ENCODE measurements around the gene PFKL.
"Not testable (repeated sequence)": the region's sequence is repeated elsewhere in the genome, so short reads cannot be mapped to it uniquely, and the experiment has no call there.

The PFKL gene

DNA sequence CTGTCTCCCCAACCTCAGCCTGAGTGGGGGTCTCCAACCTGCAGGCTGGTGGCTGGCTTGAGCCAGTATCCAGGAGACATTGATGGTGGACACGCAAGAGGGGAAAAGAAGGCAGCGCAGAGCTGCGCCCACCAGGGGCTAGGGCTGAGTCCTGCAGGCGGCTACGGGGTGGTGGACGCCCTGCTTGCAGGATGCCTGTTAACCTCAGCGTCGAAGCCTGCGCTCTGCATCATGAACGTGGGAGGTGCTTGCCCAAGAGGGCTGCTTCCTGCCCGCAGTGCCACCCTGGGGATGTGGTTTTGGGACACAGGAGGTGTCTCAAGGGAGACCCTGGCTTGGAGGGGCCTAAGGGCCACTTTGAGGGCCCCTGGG, 27.7 kb downstream of the PFKL start:
- DNase-seq (ENCODE audit: low read depth in 2 of 2, low spot score in 1 of 2), result no peak

DNA sequence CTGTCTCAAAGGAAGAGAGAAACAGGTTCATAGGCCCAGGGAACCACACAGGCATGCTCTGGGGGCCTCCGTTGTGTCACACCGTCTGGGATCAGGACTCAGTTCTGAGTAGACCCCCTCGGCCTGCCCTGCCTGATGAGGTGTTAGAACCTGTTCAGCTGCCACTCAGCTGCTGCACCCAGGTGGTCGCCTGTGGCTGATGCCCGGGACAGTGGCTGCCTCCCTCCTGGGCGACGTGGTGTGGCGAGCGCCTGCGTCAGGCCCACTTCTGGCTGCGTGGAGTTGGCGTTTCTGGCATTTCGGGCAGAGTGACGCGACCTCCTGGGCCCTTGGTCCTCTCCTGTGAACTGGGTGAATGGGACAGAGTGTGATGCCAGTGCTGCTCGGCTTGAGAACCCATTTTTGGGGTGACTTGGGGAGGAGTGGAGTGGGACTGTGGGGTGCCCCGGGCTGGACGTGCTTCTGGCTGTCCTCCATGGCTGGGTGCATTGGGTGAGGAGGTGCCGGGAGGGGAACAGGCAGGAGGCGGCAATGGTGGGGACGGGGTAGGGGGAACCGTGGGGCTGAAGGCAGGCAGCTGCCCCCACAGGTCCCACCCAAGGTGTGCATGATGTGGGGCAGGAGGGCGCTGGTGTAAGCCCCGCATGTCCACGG, 28.5 kb downstream of the PFKL start:
- DNase-seq (ENCODE audit: low read depth in 2 of 2, low spot score in 1 of 2), result no peak

DNA sequence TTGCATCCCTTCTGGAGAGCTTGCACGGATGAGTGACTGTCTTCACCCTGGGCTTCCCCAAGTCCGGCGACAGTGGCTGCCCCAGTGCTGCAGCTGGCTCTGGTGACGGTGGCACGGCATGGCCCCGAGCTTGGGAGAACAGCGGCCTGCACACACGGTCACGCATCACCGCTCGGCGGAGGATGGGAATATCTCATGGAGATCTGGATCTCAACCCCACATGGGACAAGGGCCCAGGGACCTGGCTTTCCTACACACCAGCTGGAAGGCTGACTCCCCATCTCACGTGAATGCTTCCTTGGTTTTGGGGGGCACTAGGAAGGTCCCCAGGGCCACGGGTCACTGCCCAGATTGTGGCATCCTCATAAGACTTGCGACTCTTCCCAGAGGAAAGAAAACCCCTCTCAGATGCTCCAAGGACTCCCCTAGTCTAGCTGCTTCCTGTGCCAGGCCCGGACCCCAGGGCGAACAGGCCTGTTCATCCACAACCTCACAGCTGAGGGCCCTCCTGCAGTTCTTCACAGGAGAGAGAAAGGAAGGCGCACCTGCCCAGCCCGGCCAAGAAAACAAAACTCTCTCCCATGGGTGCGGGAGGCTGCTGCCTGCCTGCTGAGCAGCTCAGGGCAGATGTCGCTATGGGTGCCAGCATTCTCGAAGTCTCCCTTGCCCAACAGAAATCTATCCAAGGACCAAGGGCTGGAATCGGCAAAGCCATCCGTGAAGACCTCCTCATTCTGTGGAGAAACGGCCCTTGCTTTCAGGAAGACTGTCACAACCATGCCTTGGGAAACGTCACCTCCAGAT, 29.4 kb downstream of the PFKL start:
- DNase-seq (ENCODE audit: low read depth in 2 of 2, low spot score in 1 of 2), result no peak

DNA sequence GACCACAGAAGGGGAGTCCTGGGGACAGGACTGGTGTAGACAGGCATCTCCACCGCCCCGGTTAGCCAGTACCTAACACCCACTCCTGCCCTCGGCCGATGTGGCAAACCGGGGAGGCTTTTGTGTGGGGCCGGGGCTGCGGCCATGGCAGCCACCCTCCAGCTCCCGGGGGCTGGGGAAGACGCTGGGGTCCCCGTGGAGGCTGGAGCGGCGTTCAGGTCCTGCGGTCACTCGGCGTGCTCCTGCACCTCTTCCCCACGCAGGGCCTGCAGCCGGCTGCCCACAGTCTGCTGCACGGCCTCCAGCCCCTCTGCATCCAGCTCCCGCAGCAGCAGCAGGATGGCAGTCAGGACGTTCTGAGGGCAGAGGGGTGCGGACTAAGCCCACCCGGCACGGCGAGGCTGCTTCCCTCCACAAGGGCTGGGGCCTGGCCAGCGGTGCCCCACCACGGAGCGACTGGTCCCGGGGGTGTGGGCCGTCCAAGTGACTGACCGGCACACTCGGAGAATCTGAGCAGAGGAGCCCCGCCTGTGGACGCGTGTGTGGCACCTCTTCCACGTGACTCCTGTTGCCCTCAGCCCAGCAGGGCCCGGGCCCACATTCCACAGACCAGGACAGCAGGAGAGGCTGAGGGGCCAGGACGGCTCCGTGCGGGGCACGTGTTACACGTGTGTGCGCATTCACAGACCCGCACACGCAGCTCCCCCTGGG, 30.3 kb downstream of the PFKL start:
- DNase-seq (ENCODE audit: low read depth in 2 of 2, low spot score in 1 of 2), result no peak

DNA sequence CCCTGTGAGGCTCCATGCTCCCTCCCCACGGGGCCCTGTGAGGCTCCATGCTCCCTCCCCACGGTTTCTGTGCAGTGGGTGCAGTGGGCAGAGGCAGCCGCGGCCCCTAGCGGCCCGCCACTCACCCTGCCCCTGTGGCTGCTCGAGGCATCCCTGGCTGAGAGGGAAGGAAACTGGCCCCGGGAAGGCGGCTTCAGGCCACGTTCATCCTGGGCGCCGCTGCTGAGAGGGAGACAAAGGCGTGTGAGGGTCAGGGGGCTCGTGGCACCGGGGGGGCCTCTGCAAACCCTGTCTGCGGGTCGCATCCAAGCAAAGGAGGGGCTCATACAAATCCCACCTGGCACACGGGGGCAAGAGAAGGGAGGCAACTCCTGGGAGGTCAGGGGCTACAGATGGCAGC, 30.8 kb downstream of the PFKL start:
- DNase-seq (ENCODE audit: low read depth in 2 of 2, low spot score in 1 of 2), result no peak

DNA sequence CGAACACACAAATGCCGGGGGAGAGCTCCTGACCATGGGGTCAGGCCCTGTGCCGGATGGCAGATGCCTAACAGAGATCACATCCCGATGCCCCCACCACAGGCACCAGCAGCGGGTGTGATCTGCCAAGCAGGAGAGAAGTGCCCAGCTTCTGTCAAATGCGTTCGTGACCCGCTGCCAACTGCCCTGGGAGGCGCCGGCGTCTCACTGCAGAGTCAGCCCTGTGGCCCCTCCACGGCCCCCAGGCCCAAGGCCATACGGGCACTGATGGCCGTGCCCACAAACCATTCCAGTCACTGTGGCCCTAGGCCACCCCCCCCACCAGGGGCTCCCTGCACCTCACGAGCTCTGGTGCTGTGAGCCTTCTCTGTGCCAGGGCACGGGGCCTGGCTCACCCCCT, 31.4 kb downstream of the PFKL start:
- DNase-seq (ENCODE audit: low read depth in 2 of 2, low spot score in 1 of 2), result no peak

DNA sequence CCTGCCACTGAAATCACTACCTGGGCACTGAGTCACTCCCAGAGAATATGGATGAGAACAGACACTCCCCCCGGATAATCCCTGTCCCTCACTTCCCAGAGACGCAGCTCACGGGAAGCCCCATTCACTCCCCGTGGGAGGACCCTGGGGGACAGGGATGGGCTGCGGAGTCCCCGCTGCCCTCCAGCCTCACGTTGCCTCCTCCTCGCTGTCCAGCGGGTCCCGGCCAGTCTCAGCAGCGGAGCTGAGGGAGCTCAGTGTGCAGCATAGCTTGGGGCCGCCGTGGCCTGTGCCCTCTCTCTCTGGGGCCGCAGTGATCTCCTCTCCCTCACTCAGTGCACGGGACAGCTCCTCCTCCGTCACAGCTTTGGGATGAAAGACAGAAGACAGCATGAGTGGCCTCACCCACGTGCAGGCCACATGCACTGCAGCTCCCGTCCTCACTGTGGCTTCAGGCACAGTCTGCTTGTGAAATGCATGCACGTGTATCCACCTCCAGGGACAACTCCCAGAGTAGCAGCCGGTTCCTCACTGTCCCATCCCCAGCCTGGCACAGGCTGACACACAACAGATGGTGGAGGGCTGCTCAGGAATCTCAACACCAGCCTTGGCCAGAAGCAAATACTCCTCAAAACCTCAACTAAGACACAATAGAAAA, 31.9 kb downstream of the PFKL start:
- DNase-seq (ENCODE audit: low read depth in 2 of 2, low spot score in 1 of 2), result no peak

DNA sequence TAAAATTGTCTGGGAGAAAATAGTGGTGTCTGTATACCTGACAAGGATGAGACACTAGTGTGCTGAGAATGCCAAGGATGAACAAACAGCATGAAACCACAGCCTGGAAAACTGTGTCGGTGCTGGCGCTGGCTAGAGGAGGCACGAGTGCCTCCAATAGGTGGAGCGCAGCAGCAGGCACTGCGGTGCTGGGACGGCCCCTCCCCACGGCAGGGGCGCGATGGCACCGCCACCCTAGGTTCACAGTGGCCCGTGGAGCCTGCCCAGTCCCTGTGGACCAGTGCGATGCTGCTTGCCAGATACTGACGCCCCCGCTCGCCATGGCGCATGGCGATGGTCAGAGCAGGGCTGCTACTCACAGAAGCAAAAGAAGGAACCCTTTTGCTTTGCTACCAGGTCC, 32.5 kb downstream of the PFKL start:
- DNase-seq (ENCODE audit: low read depth in 2 of 2, low spot score in 1 of 2), result no peak

DNA sequence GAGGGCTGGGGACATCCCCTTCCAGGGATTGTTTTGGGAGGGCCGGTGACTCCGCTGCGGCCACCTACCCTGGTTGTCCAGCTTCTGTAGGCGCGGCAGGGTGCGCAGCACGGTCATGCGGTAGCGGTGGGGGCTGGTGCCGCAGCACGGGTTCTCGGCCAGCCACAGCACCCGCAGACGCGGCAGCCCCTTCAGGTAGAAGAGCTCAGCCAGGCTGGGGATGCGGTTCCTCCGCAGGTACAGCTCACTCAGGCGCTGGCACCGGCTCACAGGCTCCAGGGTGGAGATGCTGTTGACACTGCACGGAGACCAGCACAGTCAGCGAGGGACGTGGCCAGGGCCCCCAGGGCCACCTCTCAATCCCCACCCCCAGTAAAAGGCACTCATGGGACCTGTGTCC, 33.1 kb downstream of the PFKL start:
- no peak for DNase-seq (ENCODE audit: low read depth in 2 of 2, low spot score in 1 of 2)

DNA sequence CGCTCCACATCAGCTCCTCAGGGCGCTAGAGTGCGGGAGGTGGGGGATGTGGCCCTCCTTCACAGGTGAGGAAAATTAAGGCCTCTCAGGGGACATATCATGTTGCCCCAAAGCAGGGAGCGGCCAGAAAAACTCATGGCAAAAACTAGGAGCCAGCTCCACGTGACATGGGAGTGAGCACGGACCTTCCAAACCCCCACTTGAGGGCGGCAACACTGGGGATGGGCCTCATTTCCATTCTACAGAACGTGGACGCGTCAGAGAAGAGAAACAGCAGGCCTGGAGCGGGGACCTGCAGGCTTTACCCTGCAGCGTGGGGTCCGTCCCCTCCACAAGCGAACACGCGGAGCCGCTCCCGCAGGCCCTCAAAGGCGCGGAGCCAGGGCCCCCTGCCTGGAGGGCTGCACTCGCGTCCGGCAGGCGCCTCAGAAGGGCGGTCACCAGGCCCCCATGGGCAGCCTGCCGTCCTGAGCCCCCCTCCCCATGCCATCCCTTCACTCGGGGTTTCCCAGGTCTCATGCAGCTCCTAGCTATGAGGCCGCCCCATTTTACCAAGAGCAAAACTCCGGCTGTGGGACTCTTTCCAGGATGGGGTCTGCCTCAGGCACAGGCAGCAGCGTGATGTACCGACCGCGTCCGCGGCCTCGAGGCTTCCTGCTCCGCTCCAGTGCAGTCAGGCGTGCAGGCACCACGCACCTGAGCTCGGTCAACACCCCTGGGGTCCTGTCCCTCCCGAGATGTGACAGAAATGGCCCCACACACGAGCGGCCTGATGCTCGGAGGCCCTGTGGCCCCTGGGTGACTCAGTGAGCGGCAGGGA, 33.9 kb downstream of the PFKL start:
- no peak for DNase-seq (ENCODE audit: low read depth in 2 of 2, low spot score in 1 of 2)

DNA sequence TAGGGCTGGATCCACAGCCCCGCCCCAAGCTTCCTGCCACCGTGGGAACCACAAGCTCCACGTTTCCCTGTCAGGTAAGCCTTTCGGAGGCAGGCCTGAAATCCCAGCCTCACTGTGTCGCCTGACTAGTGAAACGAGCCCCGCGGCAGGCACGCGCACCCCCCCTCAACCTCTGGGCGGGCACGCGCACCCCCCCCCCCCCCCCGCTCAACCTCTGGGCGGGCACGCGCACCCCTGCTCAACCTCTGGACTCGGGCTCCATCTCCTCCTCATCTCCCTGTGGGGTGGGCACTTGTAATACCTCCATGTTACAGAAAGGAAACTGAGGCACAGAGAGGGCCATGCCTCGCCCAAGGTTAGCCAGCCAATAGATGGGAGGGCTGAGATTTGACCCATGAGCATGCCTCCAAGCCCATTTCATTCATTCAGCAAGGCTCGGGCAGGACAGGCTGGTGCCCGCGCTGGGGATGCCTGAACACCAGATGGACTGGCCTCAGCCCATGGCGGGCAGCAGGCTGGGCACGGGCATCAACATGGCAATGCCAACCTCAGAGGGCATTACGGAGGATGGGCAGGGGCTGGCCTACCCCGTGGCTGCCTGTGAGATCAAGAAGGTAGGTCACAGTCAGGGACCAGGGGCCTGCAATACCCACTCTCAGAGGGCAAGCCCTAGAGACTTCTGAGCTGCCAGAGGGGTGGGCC, 34.6 kb downstream of the PFKL start:
- no peak for DNase-seq (ENCODE audit: low read depth in 2 of 2, low spot score in 1 of 2)

DNA sequence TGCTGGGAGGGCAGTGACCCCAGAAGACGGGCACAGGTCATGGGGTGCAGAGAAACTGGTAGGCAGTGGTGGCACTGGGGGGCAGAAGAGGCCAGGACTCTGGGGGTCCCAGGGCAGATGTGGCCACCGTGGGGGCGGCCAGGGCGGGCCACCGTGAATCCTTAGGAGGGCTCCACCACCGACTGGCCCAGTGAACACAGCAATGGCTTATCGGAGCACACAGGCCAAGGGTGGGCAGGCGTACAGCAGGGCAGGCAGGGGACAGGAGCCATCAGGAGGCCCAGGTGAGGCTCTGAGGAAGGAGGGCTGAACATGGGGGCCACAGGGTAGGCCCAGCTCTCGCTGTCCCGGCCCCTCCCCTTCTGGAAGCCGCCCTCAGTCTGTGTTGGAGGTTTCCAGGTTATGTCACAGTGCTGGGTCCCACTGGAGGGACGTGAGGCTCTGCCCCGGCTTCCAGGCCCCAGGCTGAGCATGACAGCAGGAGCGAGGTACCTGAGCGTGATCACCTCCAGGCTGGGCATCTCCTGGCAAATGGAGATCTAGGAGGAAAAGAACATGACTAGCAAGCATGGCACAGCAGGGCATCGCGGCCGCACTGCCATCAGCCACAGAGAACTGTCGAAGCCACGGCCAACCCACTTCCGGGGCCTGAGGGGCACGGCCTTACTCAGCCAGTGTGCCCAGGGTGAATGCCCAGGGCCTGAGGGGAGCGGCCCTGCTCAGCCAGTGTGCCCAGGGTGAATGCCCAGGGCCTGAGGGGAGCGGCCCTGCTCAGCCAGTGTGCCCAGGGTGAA, 35.6 kb downstream of the PFKL start:
- no peak for DNase-seq (ENCODE audit: low read depth in 2 of 2, low spot score in 1 of 2)

DNA sequence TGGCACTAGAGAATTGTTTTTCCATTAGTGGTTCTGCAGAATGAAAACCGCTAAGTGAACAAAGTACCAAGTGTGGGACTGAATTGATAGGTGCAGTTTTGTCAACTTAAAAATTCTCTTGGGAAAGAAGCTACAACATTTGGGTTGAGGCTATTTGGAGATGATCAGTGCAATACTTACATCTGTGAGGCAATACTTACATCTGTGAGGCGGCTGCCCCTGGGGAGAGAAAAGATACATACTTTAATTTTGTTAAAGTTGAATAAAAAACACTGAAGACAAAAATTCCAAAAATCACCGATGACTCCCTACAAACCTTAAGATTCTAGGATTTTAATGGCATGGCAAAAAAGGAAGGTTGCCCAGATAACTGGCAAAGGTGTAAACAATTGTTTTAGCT, 37.6 kb downstream of the PFKL start:
- DNase-seq (ENCODE audit: low read depth in 2 of 2, low spot score in 1 of 2), result no peak

DNA sequence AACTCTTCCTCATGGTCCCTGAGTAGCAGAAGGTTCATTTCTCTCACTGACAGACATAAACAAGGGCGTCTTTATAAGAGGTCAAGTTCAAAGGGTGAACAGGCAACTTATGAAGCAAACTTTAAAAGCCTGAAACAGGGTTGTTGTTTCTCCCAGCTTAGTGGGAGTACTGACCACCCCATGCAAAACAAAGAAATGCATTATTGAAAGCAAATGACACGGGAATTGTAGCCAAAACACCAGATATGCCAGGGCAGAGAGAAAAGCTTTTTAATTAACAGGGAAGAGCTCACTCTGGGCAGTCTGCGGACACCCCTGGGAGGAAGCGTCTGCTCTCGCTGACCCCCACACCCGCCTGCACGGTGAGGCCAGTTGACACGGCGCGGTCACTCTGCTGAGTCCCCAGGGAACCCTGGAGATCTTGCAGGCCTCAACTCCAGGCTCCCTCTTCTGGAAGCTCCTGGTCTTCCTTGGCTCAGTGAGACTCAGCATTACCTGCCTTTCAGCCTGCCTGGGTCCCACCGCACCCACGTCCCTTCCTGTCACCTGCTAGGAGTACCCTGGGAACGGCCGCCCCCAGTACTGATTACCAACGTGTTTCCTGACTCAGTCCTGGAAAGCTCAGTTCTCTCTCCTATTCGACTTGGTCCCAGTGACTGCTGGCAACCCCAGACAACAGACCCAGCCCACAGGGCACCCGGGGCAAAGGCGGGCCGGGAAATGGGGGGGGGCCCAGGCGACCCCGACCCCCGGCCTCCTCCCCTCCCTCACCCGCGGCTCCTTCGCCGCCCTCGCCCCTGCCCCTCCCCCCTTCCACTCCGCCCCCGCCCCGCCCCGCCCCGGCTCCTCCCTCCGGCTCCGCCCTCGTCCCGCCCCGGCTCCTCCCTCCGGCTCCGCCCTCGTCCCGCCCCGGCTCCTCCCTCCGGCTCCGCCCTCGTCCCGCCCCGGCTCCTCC, 38.4 kb downstream of the PFKL start:
- no peak for DNase-seq (ENCODE audit: low read depth in 2 of 2, low spot score in 1 of 2)

DNA sequence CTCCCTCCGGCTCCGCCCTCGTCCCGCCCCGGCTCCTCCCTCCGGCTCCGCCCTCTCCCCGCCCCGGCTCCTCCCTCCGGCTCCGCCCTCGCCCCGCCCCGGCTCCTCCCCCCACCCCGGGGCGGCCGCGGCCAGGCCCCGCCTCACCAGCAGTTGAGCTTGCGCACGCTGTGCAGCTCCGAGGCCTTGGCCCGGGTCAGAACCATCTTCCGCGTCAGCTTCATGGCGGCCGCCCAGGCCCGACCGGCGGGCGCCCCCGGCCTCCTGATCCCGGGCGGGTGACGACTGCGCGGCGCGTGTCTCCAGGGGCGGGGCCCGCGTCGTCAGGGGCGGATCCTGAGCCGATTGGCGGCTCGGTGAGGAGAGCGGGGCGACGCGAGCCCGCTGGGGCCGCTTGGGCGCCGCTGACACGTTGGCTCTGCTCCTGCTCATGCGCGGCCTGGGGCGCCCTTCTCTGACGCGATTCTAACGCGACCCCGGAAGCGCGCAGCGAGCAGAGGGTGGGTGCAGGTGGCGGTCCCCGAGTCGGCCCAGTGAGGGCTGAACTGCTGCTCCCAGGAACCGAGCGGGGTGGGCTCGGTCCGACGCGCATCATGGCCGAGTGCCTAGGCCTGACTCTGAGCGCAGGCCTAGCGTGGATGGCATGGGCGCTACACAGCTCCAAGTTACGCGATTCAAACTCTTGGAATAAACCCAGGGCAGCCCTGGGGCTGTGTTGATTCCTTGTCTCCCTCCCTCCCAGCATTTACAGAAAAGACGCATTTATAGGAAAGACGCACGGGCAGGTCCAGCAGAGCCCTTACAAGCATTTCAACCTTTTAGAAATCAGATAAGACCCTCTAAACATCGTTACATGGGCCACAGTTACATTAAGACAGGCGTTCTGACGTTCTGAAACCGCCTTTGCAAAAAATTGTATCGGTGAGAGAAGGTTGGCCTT, 39.4 kb downstream of the PFKL start, which contains the start of gene CFAP410:
Gene CFAP410, minus strand, starts transcription at position 420 of the 940 bp plus-strand sequence. Its CDS starts 196 bp downstream, at position 224.
- DNase-seq (ENCODE audit: low read depth in 2 of 2, low spot score in 1 of 2), result peak; percentile 86 to 90

DNA sequence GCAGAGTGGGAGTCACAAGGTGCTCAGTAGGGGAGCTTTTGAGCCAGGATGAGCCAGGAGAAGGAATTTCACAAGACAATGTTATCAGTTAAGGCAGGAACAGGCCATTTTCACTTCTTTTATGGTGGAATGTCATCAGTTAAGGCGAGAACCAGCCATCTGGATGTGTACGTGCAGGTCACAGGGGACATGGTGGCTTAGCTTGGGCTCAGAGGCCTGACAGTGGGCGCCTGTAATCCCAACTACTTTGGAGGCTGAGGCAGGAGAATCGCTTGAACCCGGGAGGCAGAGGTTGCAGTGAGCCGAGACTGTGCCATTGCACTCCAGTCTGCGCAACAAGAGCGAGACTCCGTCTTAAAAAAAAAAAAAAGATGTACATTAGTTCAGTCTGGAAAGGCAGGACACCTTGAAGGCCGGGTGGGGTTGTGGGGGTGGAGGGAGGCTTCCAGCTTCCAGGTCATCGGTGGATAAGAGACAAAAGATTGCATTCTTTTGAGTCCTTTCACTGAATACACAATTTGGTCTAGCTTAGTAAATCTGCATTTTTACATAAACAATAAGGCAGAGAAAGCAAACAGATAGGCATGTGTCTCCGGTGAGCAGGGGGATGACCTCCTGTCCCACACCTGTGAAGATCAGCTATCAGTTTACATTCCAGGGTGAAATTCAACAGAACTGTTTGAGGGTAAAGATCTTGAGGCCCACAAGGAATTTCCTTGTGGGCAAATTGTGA, 42.0 kb downstream of the PFKL start:
- not testable (repeated sequence) for DNase-seq (ENCODE audit: low read depth in 2 of 2, low spot score in 1 of 2)

All from stimulated activated CD8-positive, alpha-beta memory T cell treated with anti-CD3 and anti-CD28 coated beads, Interleukin-4, amount 100 ng/mL, for 4 hours (primary cell).